Measurements from ENCODE around the gene ZNF516. TPM values are rescaled to one million over a fixed set of nuclear protein-coding genes. Genes with fewer than 3 reads are reported as not detected.

Gene ZNF516
- total RNA-seq, 2 donors from 2014 or later: 7.9 to 13.8 TPM

GRCh38 chr18:76370201-76370600 lies 124.8 kb downstream of the ZNF516 start:
- peaks cover 8 to 16% of the 10 kb centered on the region in 2 donors for H3K36me3 Mint-ChIP-seq
- no peak overlapping the region for H3K27ac Mint-ChIP-seq
- no peak for DNase-seq (ENCODE audit: low spot score in 2 of 2)
- H3K9me3 Mint-ChIP-seq: peaks cover 3 to 4% of the 10 kb centered on the region in 2 donors
- ATAC-seq: no peak

GRCh38 chr18:76369791-76370190 lies 125.3 kb downstream of the ZNF516 start:
- Mint-ChIP-seq H3K9me3 (no peaks in the 10 kb centered on the region), H3K27ac (no peak overlapping the region), H3K36me3 (peaks cover 5 to 13% of the 10 kb centered on the region in 2 donors)
- ATAC-seq (no peak), DNase-seq (ENCODE audit: low spot score in 2 of 2) (no peak)

DNA sequence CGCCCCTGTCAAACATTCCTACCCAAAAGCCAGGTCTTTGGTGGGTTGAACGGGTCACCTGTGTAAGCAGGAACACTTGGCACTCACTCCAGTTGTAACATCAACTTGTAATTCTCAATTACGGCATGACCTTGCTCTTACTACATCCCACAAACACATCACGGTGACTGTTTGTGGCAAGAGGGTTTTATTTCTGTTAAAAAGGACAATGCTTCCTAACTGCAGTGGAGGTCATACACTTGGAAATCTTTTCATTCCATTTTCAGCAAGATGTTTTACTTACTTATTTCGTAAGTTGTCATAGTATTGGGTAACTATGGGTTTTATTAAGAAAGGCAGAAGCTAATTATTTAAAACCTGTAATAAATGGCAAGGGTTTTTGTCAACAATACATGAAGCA lies 126.1 kb downstream of the ZNF516 start:
- DNase-seq (ENCODE audit: low spot score in 2 of 2): no peak
- no peak for ATAC-seq
- Mint-ChIP-seq H3K36me3 (peaks cover 5 to 13% of the 10 kb centered on the region in 2 donors), H3K9me3 (no peaks in the 10 kb centered on the region), H3K27ac (no peak overlapping the region)

GRCh38 chr18:76368271-76368670 lies 126.8 kb downstream of the ZNF516 start:
- Mint-ChIP-seq H3K27ac (no peak overlapping the region), H3K9me3 (no peaks in the 10 kb centered on the region), H3K36me3 (peaks cover 5 to 13% of the 10 kb centered on the region in 2 donors)
- no peak for DNase-seq (ENCODE audit: low spot score in 2 of 2)
- no peak for ATAC-seq

- H3K9me3 Mint-ChIP-seq: no peaks in the 10 kb centered on the region
- DNase-seq (ENCODE audit: low spot score in 2 of 2) (no peak), ATAC-seq (no peak)
- H3K36me3 Mint-ChIP-seq: peaks cover 8% of the 10 kb centered on the region in 2 donors
- H3K27ac Mint-ChIP-seq: peak overlapping the region in 1 of 2 donors; percentile 37
Observed at GRCh38 chr18:76367168-76368125, 127.6 kb downstream of the ZNF516 start.

GRCh38 chr18:76365561-76365960 lies 129.5 kb downstream of the ZNF516 start:
- Mint-ChIP-seq H3K9me3 (no peaks in the 10 kb centered on the region), H3K27ac (no peak overlapping the region), H3K36me3 (peaks cover 8 to 10% of the 10 kb centered on the region in 2 donors)

GRCh38 chr18:76364282-76365259 lies 130.5 kb downstream of the ZNF516 start:
- Mint-ChIP-seq H3K36me3 (peaks cover 8 to 10% of the 10 kb centered on the region in 2 donors), H3K27ac (no peak overlapping the region), H3K9me3 (no peaks in the 10 kb centered on the region)
- ATAC-seq (peak; percentile 63 to 86), DNase-seq (ENCODE audit: low spot score in 2 of 2) (no peak)

More at GRCh38 chr18:76365561-76365960, 129.5 kb downstream of the ZNF516 start:
- ATAC-seq: no peak
- no peak for DNase-seq (ENCODE audit: low spot score in 2 of 2)

DNA sequence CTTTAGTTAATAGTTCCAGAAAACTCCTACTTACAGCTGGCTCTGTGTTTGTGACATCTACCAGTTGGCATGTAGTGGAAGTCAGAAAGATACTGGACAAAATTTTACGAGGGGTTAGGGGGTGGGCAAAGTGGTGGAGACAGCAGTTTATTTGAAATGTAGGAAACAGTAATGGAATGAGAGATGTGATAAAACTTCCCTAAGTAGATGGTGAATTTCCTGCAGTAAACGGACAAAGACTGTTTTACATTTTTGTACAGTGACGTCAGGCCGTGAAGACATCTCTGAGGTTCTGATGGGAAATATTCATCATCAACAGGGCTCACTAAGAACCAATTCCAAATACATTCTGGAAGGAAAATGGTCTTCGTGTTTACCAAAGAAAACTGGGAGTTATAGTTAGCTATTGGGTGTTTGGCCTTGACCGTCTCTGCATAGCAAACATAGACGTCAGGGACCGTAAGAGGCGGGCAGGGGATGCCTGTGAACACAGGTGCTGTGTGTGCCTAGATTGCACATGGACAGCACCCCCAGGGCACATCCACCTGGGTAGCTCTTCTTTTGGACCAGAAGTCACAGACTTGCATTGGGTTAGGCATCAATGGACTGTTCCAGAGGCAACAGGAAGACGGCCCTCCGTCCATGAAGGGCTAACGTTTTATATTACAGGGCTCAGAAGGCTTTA lies 131.5 kb downstream of the ZNF516 start:
- Mint-ChIP-seq H3K9me3 (no peaks in the 10 kb centered on the region), H3K27ac (no peak overlapping the region), H3K36me3 (peaks cover 8 to 10% of the 10 kb centered on the region in 2 donors)
- ATAC-seq: no peak
- DNase-seq (ENCODE audit: low spot score in 2 of 2): no peak

DNA sequence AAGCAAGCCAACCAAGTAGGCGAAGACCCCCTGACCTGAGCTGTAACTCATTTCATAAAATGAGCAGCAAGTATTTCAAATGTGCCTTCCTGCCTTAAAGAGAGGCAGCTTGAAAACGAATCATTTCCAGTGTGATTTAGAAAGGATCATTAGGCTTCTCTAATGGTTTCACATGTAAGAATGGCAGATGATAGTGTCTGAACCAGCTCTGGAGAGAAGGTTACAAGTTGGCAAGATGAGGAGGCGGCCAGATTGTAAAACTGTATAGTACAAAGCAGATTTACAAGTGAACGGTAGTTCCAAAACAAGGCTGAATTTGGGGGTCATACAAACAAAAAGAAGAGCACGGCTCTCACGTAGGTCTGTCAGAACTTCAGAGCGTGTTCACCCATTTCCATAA lies 132.4 kb downstream of the ZNF516 start:
- no peak for DNase-seq (ENCODE audit: low spot score in 2 of 2)
- Mint-ChIP-seq H3K9me3 (no peaks in the 10 kb centered on the region), H3K27ac (no peak overlapping the region), H3K36me3 (peaks cover 8 to 10% of the 10 kb centered on the region in 2 donors)
- no peak for ATAC-seq

- no peaks in the 10 kb centered on the region for H3K9me3 Mint-ChIP-seq
- H3K27ac Mint-ChIP-seq: no peak overlapping the region
- DNase-seq (ENCODE audit: low spot score in 2 of 2) (no peak), ATAC-seq (no peak)
- peaks cover 0 to 10% of the 10 kb centered on the region in 2 donors for H3K36me3 Mint-ChIP-seq
Observed at GRCh38 chr18:76361219-76361618, 133.8 kb downstream of the ZNF516 start.

- H3K36me3 Mint-ChIP-seq: peaks cover 0 to 10% of the 10 kb centered on the region in 2 donors
- no peaks in the 10 kb centered on the region for H3K9me3 Mint-ChIP-seq
- DNase-seq (ENCODE audit: low spot score in 2 of 2) (no peak), ATAC-seq (no peak)
- H3K27ac Mint-ChIP-seq: no peak overlapping the region
Observed at GRCh38 chr18:76359909-76360308, 135.1 kb downstream of the ZNF516 start.

GRCh38 chr18:76358774-76359173 lies 136.3 kb downstream of the ZNF516 start:
- Mint-ChIP-seq H3K36me3 (peaks cover 7 to 17% of the 10 kb centered on the region in 2 donors), H3K9me3 (peaks cover 0 to 9% of the 10 kb centered on the region in 2 donors), H3K27ac (no peak overlapping the region)
- no peak for DNase-seq (ENCODE audit: low spot score in 2 of 2)
- ATAC-seq: no peak

GRCh38 chr18:76357585-76358260 lies 137.3 kb downstream of the ZNF516 start:
- no peak for ATAC-seq
- Mint-ChIP-seq H3K27ac (no peak overlapping the region), H3K36me3 (peaks cover 17% of the 10 kb centered on the region in 2 donors), H3K9me3 (peaks cover 0 to 16% of the 10 kb centered on the region in 2 donors)
- no peak for DNase-seq (ENCODE audit: low spot score in 2 of 2)

DNA sequence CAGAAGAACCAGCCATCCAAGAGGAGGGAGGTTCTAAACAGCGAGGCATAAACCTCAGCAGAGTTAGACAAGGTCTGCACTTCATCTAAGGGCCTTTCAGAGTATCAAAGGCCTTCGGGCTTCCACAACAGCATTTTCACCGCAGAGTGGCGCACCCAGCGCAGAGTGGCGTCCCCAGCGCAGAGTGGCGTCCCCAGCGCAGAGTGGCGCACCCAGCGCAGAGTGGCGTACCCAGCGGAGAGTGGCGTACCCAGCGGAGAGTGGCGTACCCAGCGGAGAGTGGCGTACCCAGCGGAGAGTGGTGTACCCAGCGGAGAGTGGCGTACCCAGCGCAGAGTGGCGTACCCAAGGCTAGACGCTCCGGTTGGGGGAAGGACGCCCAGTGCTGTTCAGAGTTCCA lies 137.9 kb downstream of the ZNF516 start:
- no peak for ATAC-seq
- no peak for DNase-seq (ENCODE audit: low spot score in 2 of 2)
- no peak overlapping the region for H3K27ac Mint-ChIP-seq
- peaks cover 12 to 19% of the 10 kb centered on the region in 2 donors for H3K36me3 Mint-ChIP-seq
- peaks cover 0 to 19% of the 10 kb centered on the region in 2 donors for H3K9me3 Mint-ChIP-seq

GRCh38 chr18:76356666-76357065 lies 138.4 kb downstream of the ZNF516 start:
- Mint-ChIP-seq H3K36me3 (peaks cover 7 to 19% of the 10 kb centered on the region in 2 donors), H3K9me3 (peaks cover 0 to 19% of the 10 kb centered on the region in 2 donors), H3K27ac (no peak overlapping the region)
- ATAC-seq (no peak), DNase-seq (ENCODE audit: low spot score in 2 of 2) (no peak)

- H3K36me3 Mint-ChIP-seq: peaks cover 7 to 19% of the 10 kb centered on the region in 2 donors
- H3K9me3 Mint-ChIP-seq: peaks cover 0 to 19% of the 10 kb centered on the region in 2 donors
- DNase-seq (ENCODE audit: low spot score in 2 of 2): no peak
- ATAC-seq: no peak
- H3K27ac Mint-ChIP-seq: no peak overlapping the region
Observed at GRCh38 chr18:76354348-76354747, 140.7 kb downstream of the ZNF516 start.

Data from activated naive CD4-positive, alpha-beta T cell treated with anti-CD3 and anti-CD28 coated beads, Interleukin-2, amount 50 U/mL, for 72 hours (primary cell).